H9 (cell line): ENCODE measurements around the gene PIP4K2A. TPM values are rescaled to one million over a fixed set of nuclear protein-coding genes. Genes with fewer than 3 reads are reported as not detected.

Experiments used
- DNase-seq: peaks from one replicate; pipeline ENCODE4 v3.0.0-alpha.2; 2017
- H2AFZ ChIP-seq: one replicate; pipeline ENCODE4 v1.6.1; 2013; ENCODE audit warnings: mild to moderate bottlenecking, low read length, control low read depth, moderate library complexity
- H2AK5ac ChIP-seq: 2 replicates; pipeline ENCODE4 v1.6.1; 2013; ENCODE audit warnings: low read length, control low read depth, mixed read lengths; ENCODE audit not compliant: insufficient read length
- H2BK120ac ChIP-seq: one replicate; pipeline ENCODE4 v1.6.1; 2013; ENCODE audit warnings: low read depth, mild to moderate bottlenecking, low read length, control low read depth, inconsistent platforms; ENCODE audit not compliant: poor library complexity, severe bottlenecking
- H2BK12ac ChIP-seq: 2 replicates; pipeline ENCODE4 v1.6.1; 2013; ENCODE audit warnings: low read length, control low read depth, mixed read lengths, low read depth; ENCODE audit not compliant: insufficient read length
- H2BK15ac ChIP-seq: 2 replicates; pipeline ENCODE4 v1.6.1; 2013; ENCODE audit warnings: low read depth, low read length, control low read depth
- H2BK20ac ChIP-seq: one replicate; pipeline ENCODE4 v1.6.1; 2013; ENCODE audit warnings: low read depth, mild to moderate bottlenecking, low read length, control low read depth, inconsistent platforms; ENCODE audit not compliant: poor library complexity, severe bottlenecking
- H2BK5ac ChIP-seq: 2 replicates; pipeline ENCODE4 v1.6.1; 2013; ENCODE audit warnings: low read length, control low read depth, mixed read lengths; ENCODE audit not compliant: insufficient read length
- H3K14ac ChIP-seq: 2 replicates; pipeline ENCODE4 v1.6.1; 2013; ENCODE audit warnings: low read length, control low read depth; ENCODE audit not compliant: insufficient read depth
- H3K18ac ChIP-seq: 2 replicates; pipeline ENCODE4 v1.6.1; 2013; ENCODE audit warnings: low read depth, mild to moderate bottlenecking, mixed read lengths, low read length, control low read depth; ENCODE audit not compliant: insufficient read length
- H3K23ac ChIP-seq: 2 replicates; pipeline ENCODE4 v1.6.1; 2013; ENCODE audit warnings: low read length, control low read depth, mixed read lengths, low read depth; ENCODE audit not compliant: insufficient read length
- H3K23me2 ChIP-seq: 2 replicates; pipeline ENCODE4 v1.6.1; 2013; ENCODE audit warnings: low read depth, mild to moderate bottlenecking, mixed read lengths, low read length, control low read depth; ENCODE audit not compliant: insufficient read length, poor library complexity, severe bottlenecking
- H3K27ac ChIP-seq: 2 replicates; pipeline ENCODE4 v1.5.1; 2013; ENCODE audit warnings: low read length, control low read depth, mixed read lengths, low read depth; ENCODE audit not compliant: insufficient read length
- H3K27me3 ChIP-seq: 2 replicates; pipeline ENCODE4 v1.6.1; 2013; ENCODE audit warnings: low read length, control low read depth, inconsistent platforms; ENCODE audit not compliant: insufficient read depth
- H3K4ac ChIP-seq: 2 replicates; pipeline ENCODE4 v1.6.1; 2013; ENCODE audit warnings: low read depth, mild to moderate bottlenecking, control low read depth, inconsistent platforms, low read length, moderate library complexity
- H3K4me1 ChIP-seq: 2 replicates; pipeline ENCODE4 v1.6.1; 2013; ENCODE audit warnings: low read length, control low read depth, inconsistent platforms; ENCODE audit not compliant: insufficient read depth
- H3K4me2 ChIP-seq: 2 replicates; pipeline ENCODE4 v1.6.1; 2013; ENCODE audit warnings: low read length, control low read depth, mixed read lengths; ENCODE audit not compliant: insufficient read length, insufficient read depth
- H3K56ac ChIP-seq: 2 replicates; pipeline ENCODE4 v1.6.1; 2013; ENCODE audit warnings: low read depth, mild to moderate bottlenecking, mixed read lengths, low read length, control low read depth; ENCODE audit not compliant: insufficient read length
- H3K79me1 ChIP-seq: 2 replicates; pipeline ENCODE4 v1.6.1; 2013; ENCODE audit warnings: low read depth, mild to moderate bottlenecking, moderate library complexity, low read length, control low read depth, inconsistent platforms; ENCODE audit not compliant: insufficient read depth, poor library complexity, severe bottlenecking
- H3K79me2 ChIP-seq: 2 replicates; pipeline ENCODE4 v1.6.1; 2013; ENCODE audit warnings: low read length, control low read depth, inconsistent platforms; ENCODE audit not compliant: insufficient read depth
- H3K9ac ChIP-seq: 2 replicates; pipeline ENCODE4 v1.6.1; 2013; ENCODE audit warnings: low read length, control low read depth, mixed read lengths; ENCODE audit not compliant: insufficient read length; ENCODE audit errors: extremely low read depth
- H3K9me3 ChIP-seq: one replicate; pipeline ENCODE4 v1.6.1; 2013; ENCODE audit warnings: low read depth, low read length, inconsistent platforms; ENCODE audit not compliant: control insufficient read depth
- H3T11ph ChIP-seq: one replicate; pipeline ENCODE4 v1.6.1; 2013; ENCODE audit warnings: mild to moderate bottlenecking, low read length, control low read depth, inconsistent platforms
- H4K20me1 ChIP-seq: one replicate; pipeline ENCODE4 v1.6.1; 2013; ENCODE audit not compliant: control insufficient read depth, insufficient read length, insufficient read depth
- H4K5ac ChIP-seq: 2 replicates; pipeline ENCODE4 v1.6.1; 2013; ENCODE audit warnings: low read depth, mild to moderate bottlenecking, mixed read lengths, low read length, control low read depth; ENCODE audit not compliant: insufficient read length
- H4K8ac ChIP-seq: replicated peaks from 2 replicates; pipeline ENCODE4 v1.6.1; 2013; ENCODE audit warnings: low read length, control low read depth, mixed read lengths, low read depth; ENCODE audit not compliant: insufficient read length
- H4K91ac ChIP-seq: 2 replicates; pipeline ENCODE4 v1.6.1; 2013; ENCODE audit warnings: low read depth, mild to moderate bottlenecking, moderate library complexity, mixed read lengths, low read length, control low read depth; ENCODE audit not compliant: insufficient read length
- H3K27ac Mint-ChIP-seq, 3 experiments: 2 replicates in 2 of 3; 3 replicates in 1 of 3; pipeline ENCODE4 v1.8.0; 2020 to 2021; ENCODE audit warnings: mixed read lengths in 3 of 3, mild to moderate bottlenecking in 1 of 3, moderate library complexity in 1 of 3
- H3K27me3 Mint-ChIP-seq: 2 replicates; pipeline ENCODE4 v1.8.0; 2021; ENCODE audit warnings: low read depth, mild to moderate bottlenecking, moderate library complexity, mixed read lengths
- H3K36me3 Mint-ChIP-seq, 3 experiments: 2 replicates in 2 of 3; 3 replicates in 1 of 3; pipeline ENCODE4 v1.8.0; 2020 to 2021; ENCODE audit warnings: low read depth in 3 of 3, mixed read lengths in 3 of 3; ENCODE audit not compliant: insufficient read depth in 1 of 3
- H3K4me1 Mint-ChIP-seq, 2 experiments: 2 replicates each; pipeline ENCODE4 v1.8.0; 2020; ENCODE audit warnings: mixed read lengths in 2 of 2
- H3K4me3 Mint-ChIP-seq, 2 experiments: 2 replicates in 1 of 2; 3 replicates in 1 of 2; pipeline ENCODE4 v1.8.0; 2020 to 2021; ENCODE audit warnings: mild to moderate bottlenecking in 2 of 2, mixed read lengths in 2 of 2, moderate library complexity in 1 of 2
- H3K9me3 Mint-ChIP-seq, 2 experiments: 2 replicates in 1 of 2; 3 replicates in 1 of 2; pipeline ENCODE4 v1.8.0; 2020; ENCODE audit warnings: mild to moderate bottlenecking in 2 of 2, mixed read lengths in 2 of 2, moderate library complexity in 1 of 2
- WGBS: extraction: QIAGEN DNeasy Blood & Tissue Kit; methylation state at CpG from one replicate; pipeline ENCODE4 v1.1.7; 2013; ENCODE audit warnings: missing lambda C conversion rate, low lambda C conversion rate, mixed read lengths; ENCODE audit not compliant: insufficient read length; ENCODE audit errors: extremely low coverage; 5-methylcytosine and 5-hydroxymethylcytosine counted together
- total RNA-seq: library from RNA; stranded (reverse); gene quantifications from 2 replicates; pipeline ENCODE4 v1.2.1, GENCODE V29; 2021
- TF ChIP-seq, protein P1 (sequence below): fragments of 200-600 bp; sonication (generic); conservative IDR thresholded peaks from 3 replicates; pipeline ENCODE4 v1.8.0; 2021; ENCODE audit warnings: antibody characterized with exemption, mild to moderate bottlenecking

PIP4K2A gene
- total RNA-seq, 1 experiment from 2014 or later = 33.6 TPM

- no CpG with 5 or more reads among the region's 11 CpGs for WGBS
- H3K4me1 Mint-ChIP-seq = peaks cover 24 to 25% of the 10 kb centered on the region in 2 experiments
These were observed 80.8 kb downstream of the PIP4K2A start for GRCh38 chr10:22633528-22633927.

More at GRCh38 chr10:22633528-22633927, 80.8 kb downstream of the PIP4K2A start:
- no peaks in the 10 kb centered on the region; a peak in 1 of 5 replicates for H3K9me3 Mint-ChIP-seq
- Histone ChIP-seq H3K79me2 (peaks cover 15% of the 10 kb centered on the region; the same call in 1 of the 2 replicates), H2BK5ac (no peak overlapping the region), H3K23me2 (no peaks in the 10 kb centered on the region), H3K4me2 (no peak overlapping the region), H3K27ac (no peak overlapping the region), H2BK20ac (no peak overlapping the region), H3K23ac (no peak overlapping the region), H4K5ac (no peak overlapping the region), H4K20me1 (no peaks in the 10 kb centered on the region), H4K91ac (no peak overlapping the region), H3K27me3 (no peaks in the 10 kb centered on the region), H3K9me3 (no peaks in the 10 kb centered on the region), H3K4ac (no peak overlapping the region), H2AK5ac (no peak overlapping the region), H2BK15ac (no peak overlapping the region), H3K9ac (no peak overlapping the region), H2BK120ac (no peak overlapping the region), H3T11ph (no peak overlapping the region), H2AFZ (no peak overlapping the region), H3K14ac (no peak overlapping the region), H3K56ac (no peak overlapping the region), H3K18ac (no peak overlapping the region), H2BK12ac (no peak overlapping the region), H4K8ac (no peak overlapping the region), H3K79me1 (peaks cover 12% of the 10 kb centered on the region), H3K4me1 (peaks cover 10% of the 10 kb centered on the region; the same call in 1 of the 2 replicates)
- no peaks in the 10 kb centered on the region for H3K27me3 Mint-ChIP-seq
- H3K36me3 Mint-ChIP-seq = no peaks in the 10 kb centered on the region; a peak in 1 of 7 replicates
- TF ChIP-seq, protein P1, sequence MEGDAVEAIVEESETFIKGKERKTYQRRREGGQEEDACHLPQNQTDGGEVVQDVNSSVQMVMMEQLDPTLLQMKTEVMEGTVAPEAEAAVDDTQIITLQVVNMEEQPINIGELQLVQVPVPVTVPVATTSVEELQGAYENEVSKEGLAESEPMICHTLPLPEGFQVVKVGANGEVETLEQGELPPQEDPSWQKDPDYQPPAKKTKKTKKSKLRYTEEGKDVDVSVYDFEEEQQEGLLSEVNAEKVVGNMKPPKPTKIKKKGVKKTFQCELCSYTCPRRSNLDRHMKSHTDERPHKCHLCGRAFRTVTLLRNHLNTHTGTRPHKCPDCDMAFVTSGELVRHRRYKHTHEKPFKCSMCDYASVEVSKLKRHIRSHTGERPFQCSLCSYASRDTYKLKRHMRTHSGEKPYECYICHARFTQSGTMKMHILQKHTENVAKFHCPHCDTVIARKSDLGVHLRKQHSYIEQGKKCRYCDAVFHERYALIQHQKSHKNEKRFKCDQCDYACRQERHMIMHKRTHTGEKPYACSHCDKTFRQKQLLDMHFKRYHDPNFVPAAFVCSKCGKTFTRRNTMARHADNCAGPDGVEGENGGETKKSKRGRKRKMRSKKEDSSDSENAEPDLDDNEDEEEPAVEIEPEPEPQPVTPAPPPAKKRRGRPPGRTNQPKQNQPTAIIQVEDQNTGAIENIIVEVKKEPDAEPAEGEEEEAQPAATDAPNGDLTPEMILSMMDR = no peak
- H3K27ac Mint-ChIP-seq = no peak overlapping the region
- DNase-seq = no peak
- H3K4me3 Mint-ChIP-seq = no peak overlapping the region
